HK-2 (cell line): ENCODE results near the gene LRR1.
"Not testable (repeated sequence)": the region's sequence is repeated elsewhere in the genome, so short reads cannot be mapped to it uniquely, and the experiment has no call there.

Experiments
- DNase-seq: peaks from one replicate; pipeline ENCODE4 v3.0.0-alpha.2; 2018; ENCODE audit not compliant: unreplicated experiment

LRR1 gene

GRCh38 chr14:49585803-49586672 lies 12.7 kb upstream of the LRR1 start, which contains the start of gene RPS29:
RPS29 (minus strand) TSS chr14:49586380; CDS start chr14:49586346, 34 bp downstream.
- peak; percentile 99 for DNase-seq

DNA sequence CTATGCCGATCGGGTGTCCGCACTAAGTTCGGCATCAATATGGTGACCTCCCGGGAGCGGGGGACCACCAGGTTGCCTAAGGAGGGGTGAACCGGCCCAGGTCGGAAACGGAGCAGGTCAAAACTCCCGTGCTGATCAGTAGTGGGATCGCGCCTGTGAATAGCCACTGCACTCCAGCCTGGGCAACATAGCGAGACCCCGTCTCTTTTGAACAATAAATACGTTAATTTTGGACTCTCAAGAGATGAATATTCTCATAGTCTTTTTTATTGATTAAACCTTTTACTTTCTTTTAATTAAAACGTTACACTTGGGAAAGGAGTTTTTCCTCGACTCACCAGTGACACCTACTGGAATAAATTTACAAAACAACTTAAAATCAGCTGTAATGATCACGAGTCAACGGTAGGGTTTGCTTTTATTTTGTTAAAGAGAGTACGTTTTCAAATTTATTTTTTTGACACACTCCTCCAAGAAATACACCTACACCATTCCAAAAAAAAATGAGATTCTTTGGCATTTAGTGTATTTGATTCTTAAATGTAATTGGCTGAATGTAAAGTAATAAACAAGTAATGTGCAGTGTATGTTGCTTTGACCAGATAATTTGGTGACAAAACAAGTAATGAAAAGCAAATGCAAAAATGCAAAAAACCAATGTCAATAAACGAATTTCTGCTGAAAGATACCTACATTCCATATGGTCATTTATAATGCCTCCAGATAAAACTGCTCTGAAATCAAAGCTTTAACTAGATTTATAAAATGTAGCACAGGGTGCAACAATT lies 11.9 kb upstream of the LRR1 start:
- peak; percentile 33 for DNase-seq

DNA sequence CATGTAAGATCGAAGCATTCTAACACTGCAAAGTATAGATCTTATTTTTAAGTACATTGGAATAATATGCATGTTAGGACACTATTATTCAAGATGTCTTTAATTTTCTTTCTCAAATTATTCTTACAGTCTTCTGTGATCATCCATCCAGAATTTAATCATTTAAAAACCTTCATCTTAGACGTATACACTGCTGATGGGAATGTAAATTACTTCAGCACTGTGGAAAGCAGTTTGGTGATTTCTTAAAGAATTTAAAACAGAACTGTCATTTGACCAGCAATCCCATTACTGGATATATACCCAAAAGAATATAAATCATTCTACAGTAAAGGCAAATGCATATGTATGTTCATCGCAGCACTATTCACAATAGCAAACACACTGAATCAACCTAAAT lies 9.4 kb upstream of the LRR1 start:
- no peak for DNase-seq

GRCh38 chr14:49593016-49593415 lies 5.7 kb upstream of the LRR1 start:
- no peak for DNase-seq

GRCh38 chr14:49594347-49595091 lies 4.2 kb upstream of the LRR1 start:
- DNase-seq: no peak

DNA sequence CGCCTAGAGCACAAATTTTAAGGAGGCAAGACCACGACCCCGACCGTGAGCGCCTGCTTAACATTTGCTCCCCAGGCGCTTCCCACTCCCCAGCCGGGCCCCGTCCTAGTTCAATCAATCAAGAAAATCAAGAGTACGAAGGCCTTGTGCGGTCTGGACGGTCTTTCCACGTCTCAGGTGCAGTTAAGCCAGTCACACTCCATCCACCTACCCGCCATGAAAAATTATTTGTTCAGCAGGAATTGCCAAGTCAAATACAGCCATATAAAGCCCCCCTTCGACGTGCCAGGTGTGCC lies 603 bp upstream of the LRR1 start:
- no peak for DNase-seq

- DNase-seq: no peak
Measured at GRCh38 chr14:49607583-49607982, 8.8 kb downstream of the LRR1 start.

DNA sequence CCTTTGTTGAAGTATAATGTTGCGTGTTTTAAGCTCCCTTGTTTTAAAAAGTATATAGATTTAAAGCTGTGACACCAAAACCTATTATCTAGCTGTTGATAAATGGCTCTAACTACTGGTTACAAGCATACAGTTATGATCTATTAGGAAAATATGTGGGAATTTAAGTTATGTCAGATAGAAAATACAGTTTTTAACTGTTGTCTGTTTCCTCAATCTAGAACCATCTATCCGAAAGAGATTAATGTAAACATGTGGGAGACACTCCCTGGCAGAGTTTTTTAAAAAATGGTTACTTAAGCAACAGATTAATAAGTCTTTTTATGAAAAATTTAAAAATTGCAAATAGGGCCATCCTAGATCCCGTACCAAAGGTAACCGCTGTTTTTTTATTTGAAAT lies 13.5 kb downstream of the LRR1 start:
- DNase-seq: no peak

GRCh38 chr14:49612671-49613070 lies 13.9 kb downstream of the LRR1 start:
- no peak for DNase-seq

GRCh38 chr14:49614196-49614595 lies 15.5 kb downstream of the LRR1 start:
- DNase-seq: no peak

GRCh38 chr14:49615776-49616175 lies 17.0 kb downstream of the LRR1 start:
- no peak for DNase-seq

DNA sequence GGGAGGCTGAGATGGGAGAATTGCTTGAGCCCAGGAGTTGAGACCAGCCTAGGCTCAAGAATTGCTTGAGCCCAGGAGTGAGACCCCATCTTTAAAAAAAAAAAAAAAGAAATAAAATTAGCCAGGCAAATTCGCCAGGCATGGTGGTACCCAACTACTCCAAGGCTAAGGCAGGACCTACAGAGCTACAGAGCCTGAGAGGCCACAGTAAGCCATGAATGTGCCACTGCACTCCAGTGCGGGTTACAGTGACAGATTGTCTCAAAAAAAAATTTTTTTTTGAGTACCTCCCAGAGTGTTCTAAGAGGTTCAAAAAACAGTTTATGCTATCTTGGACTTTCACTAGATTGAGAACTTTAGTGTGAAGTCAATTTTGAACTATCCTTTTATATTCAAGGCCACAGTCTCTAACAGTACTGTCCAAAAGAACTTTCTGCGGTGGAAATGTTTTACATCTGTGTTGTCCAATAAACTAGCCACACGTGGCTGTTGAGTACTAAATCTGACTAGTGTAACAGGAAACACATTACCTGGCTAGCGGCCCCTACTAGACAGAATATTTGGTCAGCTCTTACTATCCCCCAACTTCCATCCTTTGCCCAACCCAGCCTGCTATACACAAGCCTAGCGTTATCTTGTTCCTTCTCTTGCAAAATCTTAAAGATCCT lies 19.2 kb downstream of the LRR1 start:
- no peak for DNase-seq

DNA sequence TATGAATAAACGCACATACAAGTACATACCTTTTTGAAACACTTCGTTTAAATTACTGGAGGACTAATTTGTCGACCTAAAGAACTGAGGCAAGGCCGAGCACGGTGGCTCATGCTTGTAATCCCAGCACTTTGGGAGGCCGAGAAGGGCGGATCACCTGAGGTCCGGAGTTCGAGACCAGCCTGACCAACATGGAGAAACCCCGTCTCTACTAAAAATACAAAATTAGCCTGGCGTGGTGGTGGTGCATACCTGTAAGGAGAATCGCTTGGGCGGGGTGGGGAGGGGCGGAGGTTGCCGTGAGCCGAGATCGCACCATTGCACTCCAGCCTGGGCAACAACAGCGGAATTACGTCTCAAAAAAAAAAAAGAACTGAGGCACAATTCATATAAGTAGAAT lies 20.5 kb downstream of the LRR1 start:
- not testable (repeated sequence) for DNase-seq

- no peak for DNase-seq
Measured at GRCh38 chr14:49619730-49620129, 21.0 kb downstream of the LRR1 start.

- DNase-seq: peak; percentile 99
Measured at GRCh38 chr14:49620182-49621113, 21.7 kb downstream of the LRR1 start, which contains the start of the genes MGAT2 and RPL36AL. MGAT2 (plus strand) TSS chr14:49620799; CDS start chr14:49621269, 470 bp downstream. RPL36AL (minus strand) TSS chr14:49620626; CDS start chr14:49619104, 1,522 bp downstream.

DNA sequence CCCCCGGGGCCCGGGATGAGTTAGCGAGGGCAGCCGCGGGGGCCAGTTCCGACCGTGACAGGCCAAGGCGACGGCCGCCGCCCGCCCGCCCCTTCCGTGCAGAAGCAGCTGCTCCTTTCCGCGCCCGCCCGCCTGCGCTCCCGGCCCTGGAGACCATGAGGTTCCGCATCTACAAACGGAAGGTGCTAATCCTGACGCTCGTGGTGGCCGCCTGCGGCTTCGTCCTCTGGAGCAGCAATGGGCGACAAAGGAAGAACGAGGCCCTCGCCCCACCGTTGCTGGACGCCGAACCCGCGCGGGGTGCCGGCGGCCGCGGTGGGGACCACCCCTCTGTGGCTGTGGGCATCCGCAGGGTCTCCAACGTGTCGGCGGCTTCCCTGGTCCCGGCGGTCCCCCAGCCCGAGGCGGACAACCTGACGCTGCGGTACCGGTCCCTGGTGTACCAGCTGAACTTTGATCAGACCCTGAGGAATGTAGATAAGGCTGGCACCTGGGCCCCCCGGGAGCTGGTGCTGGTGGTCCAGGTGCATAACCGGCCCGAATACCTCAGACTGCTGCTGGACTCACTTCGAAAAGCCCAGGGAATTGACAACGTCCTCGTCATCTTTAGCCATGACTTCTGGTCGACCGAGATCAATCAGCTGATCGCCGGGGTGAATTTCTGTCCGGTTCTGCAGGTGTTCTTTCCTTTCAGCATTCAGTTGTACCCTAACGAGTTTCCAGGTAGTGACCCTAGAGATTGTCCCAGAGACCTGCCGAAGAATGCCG lies 22.6 kb downstream of the LRR1 start:
- DNase-seq: peak; percentile 63

- no peak for DNase-seq
Measured at GRCh38 chr14:49622022-49622607, 23.4 kb downstream of the LRR1 start.

GRCh38 chr14:49623387-49623786 lies 24.6 kb downstream of the LRR1 start:
- DNase-seq: no peak
